Right lobe of liver (tissue), 6 donors: ENCODE data around the gene CARD19. TPM values are rescaled to one million over a fixed set of nuclear protein-coding genes. Genes with fewer than 3 reads are reported as not detected.
A peak's percentile ranks its signal among the peaks of the same experiment; 100 is the strongest.

Experiments
- ATAC-seq, 4 donors: fragments of 200-7000 bp; cut with Tn5 transposase; one replicate each; pipeline ENCODE4 v1.9.1; 2020; ENCODE audit warnings: mild to moderate bottlenecking in 4 of 4, moderate library complexity in 4 of 4
- DNase-seq, 3 donors: peaks; one replicate each; pipeline ENCODE4 v3.0.0-alpha.2; 2020
- H3K27ac ChIP-seq, 3 donors: fragments of 200-600 bp; one replicate each; pipeline ENCODE4 v1.8.0; 2022
- H3K27me3 ChIP-seq, 2 donors: fragments of 200-600 bp; one replicate each; pipeline ENCODE4 v1.8.0; 2022
- H3K36me3 ChIP-seq, 4 donors: fragments of 200-600 bp; sonication (generic) in 1 of 4; one replicate each; pipeline versions ENCODE4 v1.5.1 to v1.8.0; 2017 to 2022; ENCODE audit warnings: control low read depth in 1 of 4
- H3K4me1 ChIP-seq, 4 donors: fragments of 200-600 bp; sonication (generic) in 1 of 4; one replicate each; pipeline versions ENCODE4 v1.5.1 to v1.8.0; 2017 to 2022; ENCODE audit warnings: control low read depth in 1 of 4
- H3K4me3 ChIP-seq, 3 donors: fragments of 200-600 bp; one replicate each; pipeline ENCODE4 v1.8.0; 2022
- H3K9me3 ChIP-seq, 4 donors: fragments of 200-600 bp; sonication (generic) in 1 of 4; one replicate each; pipeline versions ENCODE4 v1.5.1 to v1.8.0; 2017 to 2022; ENCODE audit warnings: control low read depth in 1 of 4
- POLR2A ChIP-seq: fragments of 450-650 bp; IDR thresholded peaks from one replicate; pipeline ENCODE4 v1.6.1; 2017; ENCODE audit warnings: antibody characterized with exemption, mild to moderate bottlenecking
- WGBS: methylation state at CpG from one replicate; pipeline ENCODE4 v1.1.6; 2018; ENCODE audit warnings: low coverage, low lambda C conversion rate; ENCODE audit not compliant: insufficient coverage; ENCODE audit errors: missing lambda C conversion rate; 5-methylcytosine and 5-hydroxymethylcytosine counted together
- intact Hi-C, 2 donors: fragments of 100-400 bp; cut with DNase I; formaldehyde crosslinking; loops; one replicate each; pipeline versions ENCODE4 v1.11.2 to v1.14.1; 2022
- total RNA-seq, 6 experiments: library from RNA; depleted of rRNA in 2 of 6; stranded (reverse); fragments of >200 nt in 2 of 6; fragmentation: NEBNext Ultra II Directional in 3 of 6; extraction: Animal tissue kit (Norgen Biotek cat#: 25700) in 3 of 6; gene quantifications; one replicate each; pipeline versions ENCODE4 v1.1.0 to v1.2.4, GENCODE V29; 2016 to 2023
- TF ChIP-seq, protein P1 (sequence below), 4 donors: fragments of 200-600 bp in 3 of 4; fragments of 450-650 bp in 1 of 4; IDR thresholded peaks; one replicate each; pipeline versions ENCODE4 v1.5.1 to v1.8.0; 2016 to 2022; ENCODE audit warnings: antibody characterized with exemption in 4 of 4, mild to moderate bottlenecking in 2 of 4
- donor health status: DM: no; HTN: yes; CAD: no.
- donor health status: DM: no; HTN: no; CAD: no.
- donor health status: DM: no; HTN: no; CAD: no.
- donor health status: DM: no; HTN: yes; CAD: no.
- donor health status: DM: no; HTN: yes; CAD: no.

The CARD19 gene
- total RNA-seq, 6 experiments from 2014 or later: 6.3 to 31.7 (median 12.1) TPM

GRCh38 chr9:93132946-93133680, 37.1 kb downstream of the CARD19 start:
- Histone ChIP-seq H3K4me3 (peak overlapping the region; percentile 92 to 98 (median 96)), H3K27me3 (no peaks in the 10 kb centered on the region), H3K9me3 (no peaks in the 10 kb centered on the region), H3K27ac (peak overlapping the region; percentile 92 to 98 (median 98)), H3K4me1 (peaks cover 0 to 56% (median 20%) of the 10 kb centered on the region in 4 donors), H3K36me3 (no peaks in the 10 kb centered on the region)
- peak in 1 of 3 donors; percentile 55 for DNase-seq
- intact Hi-C loops: no loop called here
- ATAC-seq: peak; percentile 2 to 9 (median 6)
- no peak for TF ChIP-seq POLR2A
- TF ChIP-seq, protein P1, sequence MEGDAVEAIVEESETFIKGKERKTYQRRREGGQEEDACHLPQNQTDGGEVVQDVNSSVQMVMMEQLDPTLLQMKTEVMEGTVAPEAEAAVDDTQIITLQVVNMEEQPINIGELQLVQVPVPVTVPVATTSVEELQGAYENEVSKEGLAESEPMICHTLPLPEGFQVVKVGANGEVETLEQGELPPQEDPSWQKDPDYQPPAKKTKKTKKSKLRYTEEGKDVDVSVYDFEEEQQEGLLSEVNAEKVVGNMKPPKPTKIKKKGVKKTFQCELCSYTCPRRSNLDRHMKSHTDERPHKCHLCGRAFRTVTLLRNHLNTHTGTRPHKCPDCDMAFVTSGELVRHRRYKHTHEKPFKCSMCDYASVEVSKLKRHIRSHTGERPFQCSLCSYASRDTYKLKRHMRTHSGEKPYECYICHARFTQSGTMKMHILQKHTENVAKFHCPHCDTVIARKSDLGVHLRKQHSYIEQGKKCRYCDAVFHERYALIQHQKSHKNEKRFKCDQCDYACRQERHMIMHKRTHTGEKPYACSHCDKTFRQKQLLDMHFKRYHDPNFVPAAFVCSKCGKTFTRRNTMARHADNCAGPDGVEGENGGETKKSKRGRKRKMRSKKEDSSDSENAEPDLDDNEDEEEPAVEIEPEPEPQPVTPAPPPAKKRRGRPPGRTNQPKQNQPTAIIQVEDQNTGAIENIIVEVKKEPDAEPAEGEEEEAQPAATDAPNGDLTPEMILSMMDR (IDR thresholded peaks at IDR 0.05): no peak
- 10% methylated on average over 7 of the region's 21 CpGs for WGBS

DNA sequence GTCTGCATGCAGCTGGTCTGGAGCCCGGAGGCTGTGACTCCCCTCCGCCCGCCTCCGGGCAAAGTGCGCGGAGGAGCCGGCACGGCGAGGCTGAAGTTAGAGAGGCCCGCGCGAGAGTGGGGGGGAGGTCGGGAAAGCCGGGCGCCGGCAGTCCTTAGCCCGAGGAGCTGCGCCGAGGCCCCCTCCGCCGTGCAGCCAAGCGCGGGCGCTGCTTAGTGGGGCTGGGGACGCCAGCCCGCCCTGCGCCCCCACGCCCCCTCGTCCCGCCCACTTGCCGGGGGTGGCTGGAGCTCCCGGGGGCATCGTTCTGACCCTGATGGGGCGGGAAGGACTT, 37.6 kb downstream of the CARD19 start:
- no peaks in the 10 kb centered on the region for H3K9me3 ChIP-seq
- intact Hi-C loops: no loop called here
- no peaks in the 10 kb centered on the region for H3K36me3 ChIP-seq
- peaks cover 0 to 56% (median 20%) of the 10 kb centered on the region in 4 donors for H3K4me1 ChIP-seq
- TF ChIP-seq POLR2A: peak; percentile 88
- TF ChIP-seq, protein P1 (IDR thresholded peaks at IDR 0.05): no peak
- H3K27ac ChIP-seq: peak overlapping the region; percentile 92 to 98 (median 98)
- peak overlapping the region; percentile 92 to 98 (median 96) for H3K4me3 ChIP-seq
- DNase-seq (peak; percentile 88 to 92 (median 91)), ATAC-seq (peak; percentile 65 to 75 (median 74))
- 0% methylated on average over 1 of the region's 34 CpGs for WGBS
- no peaks in the 10 kb centered on the region for H3K27me3 ChIP-seq

DNA sequence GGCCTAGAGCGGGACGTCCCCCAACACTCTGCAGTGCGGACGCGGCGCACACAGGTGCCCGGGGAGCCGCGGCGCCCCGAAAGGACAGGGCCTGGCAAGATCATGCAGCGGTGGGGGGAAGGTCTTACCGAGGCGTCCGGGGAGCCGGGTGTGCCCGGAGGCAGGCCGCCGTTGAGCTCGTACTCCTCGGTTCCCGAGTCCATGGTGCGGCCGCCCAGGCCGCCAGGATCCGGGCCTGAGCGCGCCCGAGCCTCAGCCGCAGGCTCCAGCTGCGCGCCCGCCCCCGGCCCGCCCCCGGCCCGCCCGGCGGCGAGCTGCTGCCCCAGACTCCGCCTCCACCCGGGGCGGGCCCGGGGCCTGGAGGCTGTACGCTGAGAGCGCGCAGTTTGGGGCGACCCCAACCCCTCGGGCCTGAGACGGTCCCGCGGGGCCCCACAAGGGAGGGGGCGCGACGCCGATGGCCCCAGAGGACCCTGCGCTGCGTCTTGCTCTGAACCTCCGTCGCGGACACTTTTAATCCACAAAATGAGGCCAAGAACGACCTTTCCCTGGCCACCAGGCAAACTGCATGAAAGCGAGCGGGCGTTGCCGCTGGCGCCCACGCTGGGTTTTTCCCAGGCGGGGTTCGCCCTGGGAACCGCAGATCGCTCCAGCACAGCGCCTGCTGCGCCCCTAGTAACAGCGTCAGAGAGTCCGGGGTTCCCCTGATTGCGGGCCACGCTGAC, 38.2 kb downstream of the CARD19 start, which contains the start of gene NINJ1:
NINJ1 (minus strand) TSS at position 237 of the 725 bp plus-strand sequence; CDS start at position 203, 34 bp downstream.
- H3K4me1 ChIP-seq: peaks cover 0 to 56% (median 20%) of the 10 kb centered on the region in 4 donors
- ATAC-seq (peak; percentile 68 to 83 (median 78)), DNase-seq (peak; percentile 80 to 86 (median 82))
- WGBS: no CpG with 5 or more reads among the region's 78 CpGs
- intact Hi-C loops: no loop called here
- peak within 1 kb of the TSS; percentile 92 to 98 (median 98) for H3K27ac ChIP-seq
- TF ChIP-seq POLR2A: peak; percentile 90
- TF ChIP-seq, protein P1 (IDR thresholded peaks at IDR 0.05): peak in 1 of 4 donors; percentile 10
- H3K4me3 ChIP-seq: peak within 1 kb of the TSS; percentile 92 to 98 (median 96)
- H3K27me3 ChIP-seq: no peaks in the 10 kb centered on the region
- no peaks in the 10 kb centered on the region for H3K9me3 ChIP-seq
- no peaks in the 10 kb centered on the region for H3K36me3 ChIP-seq

GRCh38 chr9:93134740-93135444, 38.9 kb downstream of the CARD19 start:
- DNase-seq (no peak), ATAC-seq (no peak)
- Histone ChIP-seq H3K27ac (peak overlapping the region; percentile 92 to 98 (median 98)), H3K4me3 (peak overlapping the region; percentile 92 to 98 (median 96)), H3K9me3 (no peaks in the 10 kb centered on the region), H3K27me3 (no peaks in the 10 kb centered on the region), H3K36me3 (no peaks in the 10 kb centered on the region), H3K4me1 (peaks cover 0 to 51% (median 20%) of the 10 kb centered on the region in 4 donors)
- WGBS: 25% methylated on average over 3 of the region's 14 CpGs
- TF ChIP-seq, protein P1 (IDR thresholded peaks at IDR 0.05): no peak
- no peak for TF ChIP-seq POLR2A
- intact Hi-C loops: no loop called here
